ENCODE data around the gene TSHR. TPM values are rescaled to one million over a fixed set of nuclear protein-coding genes. Genes with fewer than 3 reads are reported as not detected.

The TSHR gene
- total and polyA plus RNA-seq, 2 donors (not counting 3 experiments of a cell fraction or from before 2014, with no cell fraction given), result not detected

GRCh38 chr14:80926397-80927082 is 28.9 kb upstream of the TSHR start:
- no peak for DNase-seq (ENCODE audit: low read depth, low spot score)
- Histone ChIP-seq H4K20me1 (replicated peaks; ENCODE audit: control insufficient read depth, extremely low read depth, insufficient read depth, low read length) (no peaks in the 10 kb centered on the region), H3K36me3 (ENCODE audit: control insufficient read depth in 2 of 2, extremely low read depth in 1 of 2, insufficient read depth in 2 of 2, low read length in 2 of 2) (no peaks in the 10 kb centered on the region), H2AFZ (ENCODE audit: low read depth, low read length) (no peak overlapping the region), H3K9ac (replicated peaks; ENCODE audit: extremely low read depth, insufficient read depth, low read length) (no peak overlapping the region), H3K9me1 (replicated peaks; ENCODE audit: control insufficient read depth, extremely low read depth, insufficient read depth, low read length) (no peaks in the 10 kb centered on the region), H3K27me3 (ENCODE audit: control insufficient read depth in 2 of 2, insufficient read depth in 2 of 2, low read length in 2 of 2) (no peaks in the 10 kb centered on the region), H3K4me2 (ENCODE audit: insufficient read depth, low read length) (no peak overlapping the region), H3K4me1 (ENCODE audit: control insufficient read depth, extremely low read depth, insufficient read depth, low read length) (no peaks in the 10 kb centered on the region), H3K9me3 (replicated peaks; ENCODE audit: control insufficient read depth, insufficient read depth, low read length) (no peaks in the 10 kb centered on the region), H3K27ac (ENCODE audit: insufficient read depth, low read depth, low read length) (no peak overlapping the region), H3K79me2 (ENCODE audit: control insufficient read depth, insufficient read depth, low read length) (peaks cover 13% of the 10 kb centered on the region), H3K4me3 (replicated peaks in 1 of 3; ENCODE audit: insufficient read depth in 1 of 3, low read depth in 1 of 3, low read length in 3 of 3) (no peak overlapping the region)
- dilution Hi-C loops (cut with MboI; ENCODE audit: extremely low pct_ligation_motif_present, low sequenced_read_pairs), result no loop called here
- TF ChIP-seq GATA2 (IDR thresholded peaks at IDR 0.05; ENCODE audit: insufficient read depth, insufficient read length, low read depth, low read length) (no peak), POLR2AphosphoS5 (IDR thresholded peaks at IDR 0.05; ENCODE audit: insufficient read depth, low read depth, low read length) (no peak), JUN (IDR thresholded peaks at IDR 0.05; ENCODE audit: borderline replicate concordance, insufficient read depth, insufficient read length, low read depth) (no peak)
- intact Hi-C loops (cut with micrococcal nuclease), result no loop called here
- FAIRE-seq, result no peak
- BruUV-seq (replicated peaks), result no TSS peak
- ChIA-PET POLR2A (no interaction called here), CTCF (no interaction called here)

DNA sequence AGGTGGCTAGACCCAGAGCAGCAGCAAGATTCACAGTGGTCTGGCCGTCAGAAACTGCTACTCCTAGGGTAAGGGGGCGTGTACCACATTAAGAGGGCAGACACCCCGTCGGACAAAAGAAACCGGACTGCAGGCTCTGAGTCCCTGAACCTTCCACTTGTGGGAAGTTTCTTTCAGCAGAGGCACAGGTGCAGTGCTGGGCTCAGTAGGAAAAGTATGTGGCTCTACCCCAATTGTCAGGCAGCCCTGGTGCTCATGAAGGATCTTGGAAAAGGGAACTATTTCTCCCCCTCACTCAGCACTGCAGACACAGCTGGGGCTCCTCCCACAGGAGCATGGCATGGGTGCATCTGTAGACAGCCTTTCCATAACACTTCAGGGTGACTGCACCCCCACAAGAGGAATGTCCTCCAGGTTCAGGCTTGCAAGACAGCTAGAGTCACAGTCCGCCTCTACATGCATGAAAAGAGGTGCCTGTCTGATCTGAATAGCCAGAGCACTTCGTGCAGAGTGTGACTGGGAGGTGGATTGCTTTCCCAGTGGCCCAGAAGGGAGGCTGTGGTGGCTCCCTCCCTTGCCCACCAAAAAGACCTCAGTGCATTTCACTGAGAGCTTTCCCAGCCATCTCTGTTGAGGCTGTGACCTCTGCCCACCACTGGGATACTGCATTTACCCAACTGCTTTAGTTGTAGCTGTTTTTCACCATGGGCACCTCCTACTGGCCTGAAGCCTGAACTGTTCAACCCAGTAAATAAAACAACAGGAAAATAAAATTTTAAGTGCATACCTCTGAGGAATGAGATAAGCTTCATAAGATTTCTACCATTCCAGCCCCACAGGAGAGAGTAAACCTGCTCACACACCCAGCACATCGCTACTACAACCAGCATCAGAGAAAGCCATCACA is 28.1 kb upstream of the TSHR start:
- dilution Hi-C loops (cut with MboI; ENCODE audit: extremely low pct_ligation_motif_present, low sequenced_read_pairs), result no loop called here

More for the DNA sequence above, 28.1 kb upstream of the TSHR start:
- Histone ChIP-seq H3K79me2 (ENCODE audit: control insufficient read depth, insufficient read depth, low read length) (peaks cover 10% of the 10 kb centered on the region), H3K36me3 (ENCODE audit: control insufficient read depth in 2 of 2, extremely low read depth in 1 of 2, insufficient read depth in 2 of 2, low read length in 2 of 2) (no peaks in the 10 kb centered on the region), H3K9ac (replicated peaks; ENCODE audit: extremely low read depth, insufficient read depth, low read length) (no peak overlapping the region), H4K20me1 (replicated peaks; ENCODE audit: control insufficient read depth, extremely low read depth, insufficient read depth, low read length) (no peaks in the 10 kb centered on the region), H3K27me3 (ENCODE audit: control insufficient read depth in 2 of 2, insufficient read depth in 2 of 2, low read length in 2 of 2) (no peaks in the 10 kb centered on the region), H3K9me1 (replicated peaks; ENCODE audit: control insufficient read depth, extremely low read depth, insufficient read depth, low read length) (no peaks in the 10 kb centered on the region), H3K4me3 (replicated peaks in 1 of 3; ENCODE audit: insufficient read depth in 1 of 3, low read depth in 1 of 3, low read length in 3 of 3) (no peak overlapping the region), H3K27ac (ENCODE audit: insufficient read depth, low read depth, low read length) (no peak overlapping the region), H3K4me2 (ENCODE audit: insufficient read depth, low read length) (no peak overlapping the region), H2AFZ (ENCODE audit: low read depth, low read length) (no peak overlapping the region), H3K9me3 (replicated peaks; ENCODE audit: control insufficient read depth, insufficient read depth, low read length) (no peaks in the 10 kb centered on the region), H3K4me1 (ENCODE audit: control insufficient read depth, extremely low read depth, insufficient read depth, low read length) (no peaks in the 10 kb centered on the region)
- ChIA-PET CTCF (no interaction called here), POLR2A (no interaction called here)
- FAIRE-seq (no peak), DNase-seq (ENCODE audit: low read depth, low spot score) (no peak)
- BruUV-seq (replicated peaks), result no TSS peak
- intact Hi-C loops (cut with micrococcal nuclease), result no loop called here
- TF ChIP-seq MYC (IDR thresholded peaks at IDR 0.05; ENCODE audit: low read depth, low read length), result no peak
- TF ChIP-seq JUN (IDR thresholded peaks at IDR 0.05; ENCODE audit: borderline replicate concordance, insufficient read depth, insufficient read length, low read depth), result no peak
- no peak for TF ChIP-seq CTCF (IDR thresholded peaks at IDR 0.05; ENCODE audit: extremely low read depth in 1 of 2, insufficient read depth in 1 of 2, low read depth in 1 of 2, low read length in 2 of 2)
